GM12873 (cell line): ENCODE measurements around the gene MFAP3.

ENCODE experiments used
- CTCF ChIP-seq: IDR thresholded peaks from 2 replicates; pipeline ENCODE4 v1.5.1; 2012; ENCODE audit warnings: low read depth, mild to moderate bottlenecking, moderate library complexity, low read length, control low read depth; ENCODE audit not compliant: insufficient read depth; ENCODE audit errors: missing control alignments

MFAP3 gene

GRCh38 chr5:154002511-154003020, 36.2 kb upstream of the MFAP3 start:
- no peak for TF ChIP-seq CTCF

GRCh38 chr5:154005648-154006047, 33.1 kb upstream of the MFAP3 start:
- TF ChIP-seq CTCF, result no peak

GRCh38 chr5:154010660-154011059, 28.1 kb upstream of the MFAP3 start:
- no peak for TF ChIP-seq CTCF

GRCh38 chr5:154015071-154015693, 23.6 kb upstream of the MFAP3 start:
- no peak for TF ChIP-seq CTCF

GRCh38 chr5:154025951-154026350, 12.8 kb upstream of the MFAP3 start:
- TF ChIP-seq CTCF, result no peak

- no peak for TF ChIP-seq CTCF
Measured at GRCh38 chr5:154031937-154032489, 6.8 kb upstream of the MFAP3 start.

- TF ChIP-seq CTCF, result no peak
Measured at GRCh38 chr5:154034944-154035343, 3.8 kb upstream of the MFAP3 start.
